Measurements from ENCODE around the gene ADCK1. TPM values are rescaled to one million over a fixed set of nuclear protein-coding genes. Genes with fewer than 3 reads are reported as not detected.
A peak's percentile ranks its signal among the peaks of the same experiment; 100 is the strongest.

Gene ADCK1
- total RNA-seq, 2 donors from 2014 or later = 6.9 to 7.4 TPM

DNA sequence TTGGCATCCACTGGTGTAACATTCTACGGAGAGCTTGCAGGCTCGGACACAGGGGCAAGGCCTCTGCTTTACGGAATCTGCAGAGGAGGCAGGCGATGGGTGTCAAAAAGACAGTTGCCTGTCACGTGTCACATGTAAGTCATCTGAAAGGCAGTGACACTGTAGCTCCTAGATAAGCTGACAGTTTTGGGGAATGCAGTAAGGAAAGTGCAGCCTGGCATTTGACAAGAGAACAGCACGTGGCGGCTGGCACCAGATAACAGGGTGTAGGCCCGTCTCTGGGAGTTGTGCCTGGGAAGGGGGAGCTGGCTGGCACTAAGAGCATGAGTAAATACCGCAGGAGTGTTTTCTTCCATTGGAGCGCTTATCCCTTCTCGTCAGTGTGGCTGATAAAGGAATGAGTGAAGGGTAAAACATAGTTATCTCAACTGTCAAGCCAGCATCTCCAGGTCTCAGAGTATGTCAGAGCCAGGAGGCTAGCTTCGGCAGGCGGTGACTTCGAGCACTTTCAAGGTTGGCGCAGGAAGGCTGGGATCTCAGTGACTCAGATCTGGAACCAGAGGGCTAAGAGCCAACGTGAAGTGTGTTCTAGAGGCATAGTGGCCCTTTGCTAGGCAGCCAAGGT lies 26.1 kb downstream of the ADCK1 start:
- Histone ChIP-seq H3K27ac (ENCODE audit: low read depth, low read length) (no peak overlapping the region), H3K9me3 (ENCODE audit: control insufficient read depth, low read length) (no peaks in the 10 kb centered on the region), H3K27me3 (ENCODE audit: control insufficient read depth, insufficient read depth, low read length, poor library complexity, severe bottlenecking) (no peaks in the 10 kb centered on the region), H3K4me3 (ENCODE audit: low read length) (no peak overlapping the region), H3K36me3 (ENCODE audit: control insufficient read depth, insufficient read depth, low read length) (no peaks in the 10 kb centered on the region), H3K4me1 (ENCODE audit: control insufficient read depth, insufficient read depth, low read length) (peaks cover 3% of the 10 kb centered on the region), H3K9ac (ENCODE audit: extremely low read depth, low read length, poor library complexity, severe bottlenecking) (no peak overlapping the region)
- Mint-ChIP-seq H3K27ac (no peak overlapping the region), H3K4me3 (no peak overlapping the region), H3K9me3 (no peaks in the 10 kb centered on the region), H3K4me1 (peaks cover 6% of the 10 kb centered on the region), H3K36me3 (ENCODE audit: low read depth) (peaks cover 2% of the 10 kb centered on the region), H3K27me3 (ENCODE audit: insufficient read depth) (no peaks in the 10 kb centered on the region)
- 91 to 95% methylated on average over 14 to 16 of the region's 16 CpGs for WGBS, 2 experiments (ENCODE audit: insufficient coverage in 1 of 2, insufficient read length in 1 of 2)
- no peak for TF ChIP-seq CTCF (conservative IDR thresholded peaks at IDR 0.05)
- DNase-seq = no peak

DNA sequence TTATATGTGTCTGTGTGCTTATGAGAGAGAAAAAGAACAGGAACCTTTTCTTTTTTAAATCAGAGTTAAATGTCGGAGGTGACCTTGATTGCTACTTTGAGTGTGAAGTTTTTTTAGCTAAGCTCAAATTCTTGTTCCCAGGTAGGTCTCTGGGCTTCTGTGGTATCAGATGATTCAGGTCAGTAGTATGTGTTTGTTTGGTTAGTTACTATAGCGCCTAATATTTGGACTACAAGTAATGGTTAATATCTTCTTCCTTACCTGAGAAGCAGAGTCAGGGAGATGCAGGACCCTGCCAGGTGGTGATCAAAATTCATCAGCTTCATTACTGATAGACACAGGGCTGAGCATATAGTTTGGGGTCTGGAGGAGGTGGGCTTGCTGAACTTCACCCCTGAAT lies 30.8 kb downstream of the ADCK1 start:
- no peak overlapping the region for H3K4me3 Mint-ChIP-seq
- Histone ChIP-seq H3K9me3 (ENCODE audit: control insufficient read depth, low read length) (no peaks in the 10 kb centered on the region), H3K27ac (ENCODE audit: low read depth, low read length) (no peak overlapping the region), H3K36me3 (ENCODE audit: control insufficient read depth, insufficient read depth, low read length) (no peaks in the 10 kb centered on the region), H3K9ac (ENCODE audit: extremely low read depth, low read length, poor library complexity, severe bottlenecking) (peak overlapping the region; percentile 12), H3K27me3 (ENCODE audit: control insufficient read depth, insufficient read depth, low read length, poor library complexity, severe bottlenecking) (peaks cover 15% of the 10 kb centered on the region), H3K4me1 (ENCODE audit: control insufficient read depth, insufficient read depth, low read length) (peaks cover 2% of the 10 kb centered on the region), H3K4me3 (ENCODE audit: low read length) (no peak overlapping the region)
- peak overlapping the region; percentile 69 for H3K27ac Mint-ChIP-seq
- no peak for DNase-seq
- peaks cover 9% of the 10 kb centered on the region for H3K4me1 Mint-ChIP-seq
- peaks cover 1% of the 10 kb centered on the region for H3K27me3 Mint-ChIP-seq (ENCODE audit: insufficient read depth)
- no peak for TF ChIP-seq CTCF (conservative IDR thresholded peaks at IDR 0.05)
- peaks cover 4% of the 10 kb centered on the region for H3K36me3 Mint-ChIP-seq (ENCODE audit: low read depth)
- H3K9me3 Mint-ChIP-seq = no peaks in the 10 kb centered on the region
- WGBS, 2 experiments (ENCODE audit: insufficient coverage in 1 of 2, insufficient read length in 1 of 2) = 82 to 95% methylated on average over 2 of the region's 2 CpGs

GRCh38 chr14:77832297-77832696 lies 32.4 kb downstream of the ADCK1 start:
- peaks cover 15% of the 10 kb centered on the region for H3K27me3 ChIP-seq (ENCODE audit: control insufficient read depth, insufficient read depth, low read length, poor library complexity, severe bottlenecking)
- no peak overlapping the region for H3K4me3 ChIP-seq (ENCODE audit: low read length)
- no peak for DNase-seq
- H3K4me1 Mint-ChIP-seq = peaks cover 9% of the 10 kb centered on the region
- H3K27ac ChIP-seq (ENCODE audit: low read depth, low read length) = no peak overlapping the region
- H3K9me3 Mint-ChIP-seq = no peaks in the 10 kb centered on the region
- H3K4me3 Mint-ChIP-seq = no peak overlapping the region
- no peaks in the 10 kb centered on the region for H3K4me1 ChIP-seq (ENCODE audit: control insufficient read depth, insufficient read depth, low read length)
- WGBS, 2 experiments (ENCODE audit: insufficient coverage in 1 of 2, insufficient read length in 1 of 2) = 50 to 60% methylated on average over 2 to 3 of the region's 3 CpGs
- H3K27ac Mint-ChIP-seq = no peak overlapping the region
- no peak overlapping the region for H3K9ac ChIP-seq (ENCODE audit: extremely low read depth, low read length, poor library complexity, severe bottlenecking)
- H3K27me3 Mint-ChIP-seq (ENCODE audit: insufficient read depth) = peaks cover 1% of the 10 kb centered on the region
- H3K9me3 ChIP-seq (ENCODE audit: control insufficient read depth, low read length) = no peaks in the 10 kb centered on the region
- H3K36me3 ChIP-seq (ENCODE audit: control insufficient read depth, insufficient read depth, low read length) = no peaks in the 10 kb centered on the region
- H3K36me3 Mint-ChIP-seq (ENCODE audit: low read depth) = peaks cover 2% of the 10 kb centered on the region
- no peak for TF ChIP-seq CTCF (conservative IDR thresholded peaks at IDR 0.05)
